GM18909 (cell line): Measurements from ENCODE around the gene LRRC10B.

Experiments used
- ATAC-seq: cut with Tn5 transposase; IDR thresholded peaks from one replicate; pipeline ENCODE4 v1.9.1; 2021; ENCODE audit warnings: mild to moderate bottlenecking; ENCODE audit not compliant: unreplicated experiment, poor library complexity

LRRC10B gene

GRCh38 chr11:61507012-61507768 is 1.4 kb upstream of the LRRC10B start:
- no peak for ATAC-seq

GRCh38 chr11:61509043-61510029 is 787 bp downstream of the LRRC10B start:
- peak; percentile 70 for ATAC-seq

GRCh38 chr11:61510166-61510919 is 1.8 kb downstream of the LRRC10B start:
- ATAC-seq = no peak

GRCh38 chr11:61510974-61511373 is 2.4 kb downstream of the LRRC10B start:
- no peak for ATAC-seq

- no peak for ATAC-seq
Observed at GRCh38 chr11:61511383-61511782, 2.8 kb downstream of the LRRC10B start.

GRCh38 chr11:61512435-61512834 is 3.9 kb downstream of the LRRC10B start:
- ATAC-seq = no peak

GRCh38 chr11:61513143-61513765 is 4.7 kb downstream of the LRRC10B start:
- no peak for ATAC-seq

- ATAC-seq = no peak
Observed at GRCh38 chr11:61514050-61514917, 5.7 kb downstream of the LRRC10B start.

GRCh38 chr11:61515686-61516085 is 7.1 kb downstream of the LRRC10B start:
- ATAC-seq = no peak

GRCh38 chr11:61516191-61516590 is 7.6 kb downstream of the LRRC10B start:
- ATAC-seq = no peak

- ATAC-seq = no peak
Observed at GRCh38 chr11:61516675-61517572, 8.4 kb downstream of the LRRC10B start.

- ATAC-seq = no peak
Observed at GRCh38 chr11:61518032-61518795, 9.7 kb downstream of the LRRC10B start.

- no peak for ATAC-seq
Observed at GRCh38 chr11:61522881-61523280, 14.3 kb downstream of the LRRC10B start.

- ATAC-seq = no peak
Observed at GRCh38 chr11:61524446-61524845, 15.9 kb downstream of the LRRC10B start.

GRCh38 chr11:61524963-61525587 is 16.5 kb downstream of the LRRC10B start:
- ATAC-seq = no peak

- no peak for ATAC-seq
Observed at GRCh38 chr11:61526229-61526628, 17.7 kb downstream of the LRRC10B start.
